ENCODE data around the gene SERPINB5. TPM values are rescaled to one million over a fixed set of nuclear protein-coding genes. Genes with fewer than 3 reads are reported as not detected.
A peak's percentile ranks its signal among the peaks of the same experiment; 100 is the strongest.

SERPINB5 gene
- total and polyA plus RNA-seq, 9 donors: 0.26 to 4.3 (median 0.76) TPM; not detected in 6

- no peak overlapping the region for H3K27ac ChIP-seq (ENCODE audit: low read length)
- no CpG with 5 or more reads among the region's 2 CpGs for WGBS (ENCODE audit: insufficient coverage)
- H3K4me1 ChIP-seq (ENCODE audit: control insufficient read depth, insufficient read depth, low read length): no peaks in the 10 kb centered on the region
- H3K9me3 ChIP-seq (replicated peaks; ENCODE audit: control insufficient read depth, low read depth, low read length): no peaks in the 10 kb centered on the region
- H3K4me3 ChIP-seq (ENCODE audit: low read length): no peak overlapping the region
- H3K36me3 ChIP-seq (ENCODE audit: control insufficient read depth, insufficient read depth, low read length): no peaks in the 10 kb centered on the region
- DNase-seq: no peak
- peaks cover 2% of the 10 kb centered on the region for H3K27me3 ChIP-seq (ENCODE audit: control insufficient read depth, insufficient read depth, low read length)
These were observed 10.9 kb downstream of the SERPINB5 start for GRCh38 chr18:63487676-63488075.

GRCh38 chr18:63488160-63488559 is 11.4 kb downstream of the SERPINB5 start:
- H3K4me3 ChIP-seq (ENCODE audit: low read length): no peak overlapping the region
- no peak for DNase-seq
- H3K4me1 ChIP-seq (ENCODE audit: control insufficient read depth, insufficient read depth, low read length): no peaks in the 10 kb centered on the region
- no CpG with 5 or more reads among the region's 2 CpGs for WGBS (ENCODE audit: insufficient coverage)
- no peaks in the 10 kb centered on the region for H3K9me3 ChIP-seq (replicated peaks; ENCODE audit: control insufficient read depth, low read depth, low read length)
- peaks cover 2% of the 10 kb centered on the region for H3K27me3 ChIP-seq (ENCODE audit: control insufficient read depth, insufficient read depth, low read length)
- no peaks in the 10 kb centered on the region for H3K36me3 ChIP-seq (ENCODE audit: control insufficient read depth, insufficient read depth, low read length)
- H3K27ac ChIP-seq (ENCODE audit: low read length): no peak overlapping the region

- no peak for DNase-seq
- Histone ChIP-seq H3K36me3 (ENCODE audit: control insufficient read depth, insufficient read depth, low read length) (no peaks in the 10 kb centered on the region), H3K27ac (ENCODE audit: low read length) (no peak overlapping the region), H3K27me3 (ENCODE audit: control insufficient read depth, insufficient read depth, low read length) (peaks cover 2% of the 10 kb centered on the region), H3K4me1 (ENCODE audit: control insufficient read depth, insufficient read depth, low read length) (no peaks in the 10 kb centered on the region), H3K9me3 (replicated peaks; ENCODE audit: control insufficient read depth, low read depth, low read length) (no peaks in the 10 kb centered on the region), H3K4me3 (ENCODE audit: low read length) (no peak overlapping the region)
- WGBS (ENCODE audit: insufficient coverage): 78% methylated on average over 1 of the region's 3 CpGs
These were observed 16.1 kb downstream of the SERPINB5 start for GRCh38 chr18:63492851-63493250.

- Histone ChIP-seq H3K27me3 (ENCODE audit: control insufficient read depth, insufficient read depth, low read length) (no peaks in the 10 kb centered on the region), H3K4me1 (ENCODE audit: control insufficient read depth, insufficient read depth, low read length) (no peaks in the 10 kb centered on the region), H3K4me3 (ENCODE audit: low read length) (no peak overlapping the region), H3K9me3 (replicated peaks; ENCODE audit: control insufficient read depth, low read depth, low read length) (no peaks in the 10 kb centered on the region), H3K36me3 (ENCODE audit: control insufficient read depth, insufficient read depth, low read length) (no peaks in the 10 kb centered on the region), H3K27ac (ENCODE audit: low read length) (no peak overlapping the region)
- DNase-seq: no peak
- no CpG with 5 or more reads among the region's 2 CpGs for WGBS (ENCODE audit: insufficient coverage)
These were observed 18.9 kb downstream of the SERPINB5 start for GRCh38 chr18:63495675-63496074.

GRCh38 chr18:63505566-63506335 is 29.0 kb downstream of the SERPINB5 start:
- H3K9me3 ChIP-seq (replicated peaks; ENCODE audit: control insufficient read depth, low read depth, low read length): no peaks in the 10 kb centered on the region
- no CpG with 5 or more reads among the region's 2 CpGs for WGBS (ENCODE audit: insufficient coverage)
- no peaks in the 10 kb centered on the region for H3K36me3 ChIP-seq (ENCODE audit: control insufficient read depth, insufficient read depth, low read length)
- no peak for DNase-seq
- no peak overlapping the region for H3K27ac ChIP-seq (ENCODE audit: low read length)
- no peak overlapping the region for H3K4me3 ChIP-seq (ENCODE audit: low read length)
- H3K4me1 ChIP-seq (ENCODE audit: control insufficient read depth, insufficient read depth, low read length): peaks cover 2% of the 10 kb centered on the region
- H3K27me3 ChIP-seq (ENCODE audit: control insufficient read depth, insufficient read depth, low read length): no peaks in the 10 kb centered on the region

- WGBS (ENCODE audit: insufficient coverage): no CpG with 5 or more reads among the region's 3 CpGs
- Histone ChIP-seq H3K4me1 (ENCODE audit: control insufficient read depth, insufficient read depth, low read length) (peaks cover 2% of the 10 kb centered on the region), H3K27ac (ENCODE audit: low read length) (no peak overlapping the region), H3K4me3 (ENCODE audit: low read length) (no peak overlapping the region), H3K36me3 (ENCODE audit: control insufficient read depth, insufficient read depth, low read length) (no peaks in the 10 kb centered on the region), H3K9me3 (replicated peaks; ENCODE audit: control insufficient read depth, low read depth, low read length) (no peaks in the 10 kb centered on the region), H3K27me3 (ENCODE audit: control insufficient read depth, insufficient read depth, low read length) (no peaks in the 10 kb centered on the region)
- DNase-seq: no peak
These were observed 29.5 kb downstream of the SERPINB5 start for GRCh38 chr18:63506336-63506646.

- peak; percentile 25 for DNase-seq
- H3K4me1 ChIP-seq (ENCODE audit: control insufficient read depth, insufficient read depth, low read length): peaks cover 2% of the 10 kb centered on the region
- no peaks in the 10 kb centered on the region for H3K36me3 ChIP-seq (ENCODE audit: control insufficient read depth, insufficient read depth, low read length)
- H3K9me3 ChIP-seq (replicated peaks; ENCODE audit: control insufficient read depth, low read depth, low read length): no peaks in the 10 kb centered on the region
- H3K27ac ChIP-seq (ENCODE audit: low read length): no peak overlapping the region
- no CpG with 5 or more reads among the region's 3 CpGs for WGBS (ENCODE audit: insufficient coverage)
- no peaks in the 10 kb centered on the region for H3K27me3 ChIP-seq (ENCODE audit: control insufficient read depth, insufficient read depth, low read length)
- H3K4me3 ChIP-seq (ENCODE audit: low read length): no peak overlapping the region
These were observed 31.8 kb downstream of the SERPINB5 start for GRCh38 chr18:63508596-63508995.

GRCh38 chr18:63511285-63511684 is 34.5 kb downstream of the SERPINB5 start:
- 5% methylated on average over 2 of the region's 7 CpGs for WGBS (ENCODE audit: insufficient coverage)
- no peak overlapping the region for H3K4me3 ChIP-seq (ENCODE audit: low read length)
- no peaks in the 10 kb centered on the region for H3K36me3 ChIP-seq (ENCODE audit: control insufficient read depth, insufficient read depth, low read length)
- DNase-seq: peak; percentile 21
- no peaks in the 10 kb centered on the region for H3K27me3 ChIP-seq (ENCODE audit: control insufficient read depth, insufficient read depth, low read length)
- peaks cover 2% of the 10 kb centered on the region for H3K4me1 ChIP-seq (ENCODE audit: control insufficient read depth, insufficient read depth, low read length)
- no peak overlapping the region for H3K27ac ChIP-seq (ENCODE audit: low read length)
- no peaks in the 10 kb centered on the region for H3K9me3 ChIP-seq (replicated peaks; ENCODE audit: control insufficient read depth, low read depth, low read length)

GRCh38 chr18:63514326-63514725 is 37.6 kb downstream of the SERPINB5 start:
- H3K36me3 ChIP-seq (ENCODE audit: control insufficient read depth, insufficient read depth, low read length): no peaks in the 10 kb centered on the region
- H3K4me1 ChIP-seq (ENCODE audit: control insufficient read depth, insufficient read depth, low read length): no peaks in the 10 kb centered on the region
- no peaks in the 10 kb centered on the region for H3K27me3 ChIP-seq (ENCODE audit: control insufficient read depth, insufficient read depth, low read length)
- DNase-seq: no peak
- H3K27ac ChIP-seq (ENCODE audit: low read length): no peak overlapping the region
- no CpG with 5 or more reads among the region's 6 CpGs for WGBS (ENCODE audit: insufficient coverage)
- no peaks in the 10 kb centered on the region for H3K9me3 ChIP-seq (replicated peaks; ENCODE audit: control insufficient read depth, low read depth, low read length)
- no peak overlapping the region for H3K4me3 ChIP-seq (ENCODE audit: low read length)

GRCh38 chr18:63514888-63515678 is 38.3 kb downstream of the SERPINB5 start:
- H3K27ac ChIP-seq (ENCODE audit: low read length): no peak overlapping the region
- WGBS (ENCODE audit: insufficient coverage): 30% methylated on average over 3 of the region's 9 CpGs
- peaks cover 2% of the 10 kb centered on the region for H3K27me3 ChIP-seq (ENCODE audit: control insufficient read depth, insufficient read depth, low read length)
- no peaks in the 10 kb centered on the region for H3K4me1 ChIP-seq (ENCODE audit: control insufficient read depth, insufficient read depth, low read length)
- H3K9me3 ChIP-seq (replicated peaks; ENCODE audit: control insufficient read depth, low read depth, low read length): no peaks in the 10 kb centered on the region
- no peak for DNase-seq
- H3K36me3 ChIP-seq (ENCODE audit: control insufficient read depth, insufficient read depth, low read length): no peaks in the 10 kb centered on the region
- no peak overlapping the region for H3K4me3 ChIP-seq (ENCODE audit: low read length)
